Loucy (cell line): Measurements from ENCODE around the gene CEP164.

Experiments used
- CTCF ChIP-seq: fragments of 200-600 bp; sonication (generic); conservative IDR thresholded peaks from 2 replicates; pipeline ENCODE4 v1.5.1; 2014; ENCODE audit warnings: mild to moderate bottlenecking, antibody characterized with exemption, low read length
- EZH2phosphoT487 ChIP-seq: fragments of 200-600 bp; IDR thresholded peaks from 2 replicates; pipeline ENCODE4 v1.6.1; 2018; ENCODE audit warnings: antibody characterized with exemption, mild to moderate bottlenecking, moderate library complexity, borderline replicate concordance

- TF ChIP-seq CTCF (no peak), EZH2phosphoT487 (no peak)
These were observed 92.0 kb downstream of the CEP164 start for GRCh38 chr11:117419482-117420142.
